ENCODE measurements around the gene IL11RA.
A peak's percentile ranks its signal among the peaks of the same experiment; 100 is the strongest.

The IL11RA gene

DNA sequence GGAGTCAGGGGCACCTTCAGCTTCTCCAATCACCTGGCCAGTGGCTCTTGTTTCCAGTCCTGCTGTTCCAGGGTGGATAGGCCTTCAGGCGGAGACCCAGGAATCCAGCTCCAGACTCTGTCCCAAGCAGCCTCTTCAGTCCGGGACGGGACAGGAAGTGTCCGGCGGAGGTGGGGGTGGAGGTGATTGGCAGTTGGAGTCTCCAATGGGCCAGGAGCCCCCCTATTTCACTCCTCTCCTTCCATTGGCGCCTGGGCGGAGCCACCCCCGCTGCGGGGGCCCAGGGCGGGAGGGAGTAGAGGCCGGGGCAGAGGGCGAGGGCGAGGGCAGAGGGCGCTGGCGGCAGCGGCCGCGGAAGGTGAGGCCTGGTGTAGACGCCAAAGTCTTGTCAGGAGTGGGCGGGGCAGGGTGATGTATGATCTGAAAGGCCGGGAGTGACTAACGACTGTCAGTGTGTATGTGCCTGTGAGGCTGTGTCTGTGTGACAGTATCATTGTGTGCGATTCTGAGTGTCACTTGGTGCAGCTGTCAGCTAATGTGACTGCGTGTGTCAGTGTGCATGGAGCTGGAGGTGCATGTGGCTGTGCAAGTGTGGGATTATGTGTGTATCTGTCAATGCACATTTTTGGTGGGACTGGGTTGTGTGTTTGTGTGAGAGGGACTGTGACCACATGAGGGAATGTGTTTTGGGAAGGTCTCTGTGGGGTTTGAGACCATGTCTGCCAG is at the start of gene IL11RA:
Gene IL11RA, plus strand, starts transcription at position 310 of the 726 bp plus-strand sequence. CDS start 3,033 bp downstream, outside the sequence.
- peak in 1 of 2 donors; percentile 47 for DNase-seq (ENCODE audit: low read depth in 2 of 2)

- peak; percentile 69 to 83 for DNase-seq (ENCODE audit: low read depth in 2 of 2)
These were observed 48.3 kb upstream of the IL11RA start for GRCh38 chr9:34603610-34604231.

DNA sequence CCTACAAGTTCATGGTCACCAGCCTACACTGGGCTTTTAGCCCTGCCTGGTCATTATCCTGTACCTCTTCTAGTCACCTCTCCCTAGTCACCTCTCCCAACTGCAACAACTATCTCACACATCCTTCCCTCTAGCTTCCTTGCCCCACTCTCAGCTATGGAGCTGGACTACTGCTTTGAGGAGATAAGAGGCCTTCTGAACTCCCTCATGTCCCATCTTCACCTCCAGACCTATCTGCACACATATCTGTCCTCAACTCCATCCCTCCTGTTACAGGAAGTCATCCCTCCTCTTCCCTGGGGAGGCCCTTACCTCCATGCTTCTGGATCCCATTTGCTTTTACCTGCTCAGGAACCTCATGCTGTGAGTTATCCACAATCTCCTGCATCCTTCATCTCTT is 45.8 kb upstream of the IL11RA start:
- DNase-seq (ENCODE audit: low read depth in 2 of 2): no peak

DNA sequence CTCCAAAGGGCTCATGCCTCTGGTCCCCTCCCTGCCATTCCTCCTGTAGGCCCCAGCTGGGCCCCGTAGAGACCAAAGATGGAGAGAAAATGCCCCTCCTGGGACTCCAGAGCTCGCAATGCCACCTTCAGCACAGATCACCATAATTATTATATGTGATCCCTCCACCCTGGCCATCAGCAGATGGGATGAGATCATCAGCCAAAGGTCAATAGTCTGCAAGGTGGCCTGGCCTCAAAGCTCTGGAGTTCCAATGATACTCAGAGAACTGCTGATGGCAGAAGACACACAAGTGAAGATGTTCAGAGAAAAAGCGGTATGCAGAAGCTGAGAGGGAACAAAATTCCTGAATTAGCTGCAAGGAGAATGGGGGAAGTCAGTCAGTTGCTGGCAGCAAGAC is 45.1 kb upstream of the IL11RA start:
- DNase-seq (ENCODE audit: low read depth in 2 of 2): no peak

DNA sequence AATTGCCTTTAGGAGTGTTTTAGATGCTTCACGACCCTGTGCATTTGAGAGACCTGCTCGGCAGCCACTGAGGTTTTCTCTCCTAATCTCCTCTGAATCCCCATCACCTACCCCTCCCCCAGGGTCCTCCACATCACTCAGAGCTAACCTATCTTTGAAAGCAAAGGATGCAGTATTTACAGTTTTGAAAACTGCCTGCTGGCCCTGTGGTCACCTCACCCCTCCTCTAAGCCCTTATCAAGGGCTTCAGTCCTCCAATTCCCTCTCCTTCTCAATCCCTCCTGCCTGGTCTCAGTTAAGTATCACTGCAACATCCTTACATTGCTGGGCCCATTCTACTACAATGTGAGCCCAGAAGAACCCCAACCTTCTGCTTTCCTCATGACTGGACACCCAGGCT is 44.7 kb upstream of the IL11RA start:
- no peak for DNase-seq (ENCODE audit: low read depth in 2 of 2)

DNA sequence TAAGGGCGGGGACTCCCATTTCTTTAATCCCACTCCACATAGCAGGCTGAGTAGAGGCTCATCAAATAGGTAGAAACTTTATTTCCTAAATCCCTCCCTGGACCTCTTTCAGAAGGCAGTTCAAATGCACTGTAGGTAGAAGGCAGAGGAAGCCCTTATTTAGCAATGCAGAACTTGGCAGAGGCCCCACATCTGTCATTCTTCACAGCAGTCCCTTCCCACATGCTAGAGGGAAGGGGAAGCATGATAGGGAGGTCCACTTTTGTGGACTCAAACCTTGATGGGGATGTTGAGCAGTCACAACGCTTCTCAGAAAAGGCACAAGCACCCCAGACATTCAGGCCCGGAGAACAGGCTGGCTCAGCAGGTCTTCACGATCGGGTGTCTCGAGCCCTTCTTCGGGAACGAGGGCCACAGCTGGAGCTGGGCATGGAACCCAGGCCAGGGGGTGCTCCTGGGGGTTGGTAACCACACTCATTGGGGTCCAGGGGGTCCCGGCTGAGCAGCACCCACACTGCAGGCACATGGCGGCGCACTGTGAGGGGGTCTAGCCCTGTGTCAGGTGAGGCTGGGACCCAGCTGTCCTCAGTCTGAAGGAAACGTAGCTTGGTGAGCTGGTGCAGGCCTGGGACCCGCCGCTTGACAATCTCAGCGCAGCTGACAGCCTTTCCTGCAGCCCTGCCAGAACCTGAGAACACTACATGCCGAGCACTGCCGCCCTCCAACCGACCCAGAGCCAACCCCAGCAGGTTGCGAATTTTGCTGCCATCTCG is 41.4 kb upstream of the IL11RA start:
- DNase-seq (ENCODE audit: low read depth in 2 of 2): no peak

- no peak for DNase-seq (ENCODE audit: low read depth in 2 of 2)
These were observed 40.7 kb upstream of the IL11RA start for GRCh38 chr9:34611251-34611810.

DNA sequence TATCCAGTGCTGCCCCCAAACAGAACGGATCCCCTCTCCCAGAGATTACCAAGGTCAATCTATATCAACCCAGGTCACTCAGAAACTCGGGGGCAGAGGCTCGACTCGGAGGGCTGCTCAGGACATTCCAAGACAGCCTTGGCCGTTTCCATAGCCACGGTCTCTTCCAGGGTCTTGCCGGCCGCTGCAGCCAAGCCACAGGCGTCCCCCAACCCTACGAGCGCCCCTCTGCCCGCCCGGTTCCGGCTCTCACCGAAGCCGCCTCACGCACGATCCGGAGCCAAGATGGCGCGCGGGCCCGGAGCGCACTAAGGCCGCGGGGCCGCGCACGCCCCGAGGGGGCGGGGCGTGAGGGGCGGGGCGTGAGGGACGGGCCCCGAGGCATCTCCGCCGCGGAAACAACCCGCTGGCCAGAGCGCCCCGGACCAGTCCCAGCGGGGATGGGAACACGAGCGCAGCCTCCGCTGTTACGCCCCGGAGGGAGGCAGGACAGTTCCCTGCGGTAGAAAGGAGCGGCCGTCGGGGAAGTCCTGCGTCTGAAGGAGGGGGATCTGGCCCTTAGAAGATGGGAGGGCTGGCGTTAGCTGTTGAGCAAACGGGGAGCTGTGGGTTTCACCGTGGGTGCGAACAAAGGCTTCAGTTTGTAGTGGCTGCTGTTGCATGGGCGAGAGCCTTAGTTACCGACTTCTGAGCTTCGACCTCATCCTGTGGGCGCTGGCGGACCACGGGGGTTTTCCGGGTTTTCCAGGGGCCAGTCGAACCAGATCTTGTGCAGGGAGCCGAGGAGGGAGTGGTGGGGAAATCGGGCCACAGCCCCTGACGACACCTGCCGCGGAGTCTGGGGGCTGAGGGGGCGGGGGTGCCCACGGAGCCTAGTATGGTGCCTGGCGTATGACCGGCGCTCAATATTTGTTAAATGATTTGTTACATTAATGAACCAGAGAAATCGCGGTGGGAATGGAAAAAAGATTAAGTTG is 39.9 kb upstream of the IL11RA start, which contains the start of gene RPP25L:
Gene RPP25L, minus strand, starts transcription at position 287 of the 977 bp plus-strand sequence. CDS start 801 bp downstream, outside the sequence.
- DNase-seq (ENCODE audit: low read depth in 2 of 2): peak; percentile 76 to 83

- DNase-seq (ENCODE audit: low read depth in 2 of 2): peak; percentile 59 to 68
These were observed 39.1 kb upstream of the IL11RA start for GRCh38 chr9:34612788-34613390.

GRCh38 chr9:34615132-34615531 is 36.9 kb upstream of the IL11RA start:
- no peak for DNase-seq (ENCODE audit: low read depth in 2 of 2)

GRCh38 chr9:34620061-34620994 is 31.7 kb upstream of the IL11RA start, which contains the start of gene DCTN3:
DCTN3 (minus strand) TSS chr9:34620495; CDS start chr9:34620464, 31 bp downstream.
- peak; percentile 80 to 87 for DNase-seq (ENCODE audit: low read depth in 2 of 2)

DNA sequence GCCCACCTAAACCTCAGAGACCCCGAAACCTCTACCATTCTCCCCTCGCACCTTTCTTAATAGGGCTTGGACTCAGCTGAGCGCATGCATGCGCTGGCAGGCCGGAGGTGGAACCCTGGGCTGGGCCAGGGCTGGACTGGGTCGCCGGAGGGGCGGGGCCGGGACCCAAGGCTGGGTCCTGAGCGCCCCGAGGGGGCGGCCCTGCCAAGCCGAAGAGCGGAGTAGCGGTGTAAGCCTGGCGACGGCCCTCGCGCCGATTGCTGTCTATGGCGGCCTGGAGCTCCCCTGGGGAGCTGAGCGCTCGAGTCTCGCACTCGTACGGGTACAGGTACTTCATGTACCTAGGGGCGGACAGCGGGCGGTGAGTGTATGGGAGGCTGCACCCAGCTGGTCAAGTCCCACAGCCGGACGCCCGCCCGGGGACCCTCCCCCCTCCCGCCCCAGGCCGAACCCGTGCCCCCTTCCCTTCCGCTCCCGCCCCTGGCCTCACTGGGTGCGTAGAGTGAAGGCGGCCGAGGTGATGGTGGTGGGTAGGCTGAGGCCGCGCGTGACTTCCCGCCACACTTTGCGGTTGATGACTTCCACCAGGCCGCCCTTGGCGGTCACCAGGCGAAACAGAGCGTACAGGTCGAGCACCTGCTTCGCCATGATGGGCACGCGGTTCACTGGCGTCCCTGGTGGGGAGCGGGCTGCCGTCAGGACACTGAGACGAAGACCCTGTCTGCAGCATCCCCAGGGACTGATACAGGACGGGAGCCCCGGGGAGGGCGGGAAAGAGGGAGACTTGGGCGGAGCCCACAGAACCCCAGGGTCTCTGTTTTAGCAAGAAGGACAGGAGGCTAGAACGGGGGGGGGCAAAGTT is 28.4 kb upstream of the IL11RA start:
- DNase-seq (ENCODE audit: low read depth in 2 of 2): no peak

DNA sequence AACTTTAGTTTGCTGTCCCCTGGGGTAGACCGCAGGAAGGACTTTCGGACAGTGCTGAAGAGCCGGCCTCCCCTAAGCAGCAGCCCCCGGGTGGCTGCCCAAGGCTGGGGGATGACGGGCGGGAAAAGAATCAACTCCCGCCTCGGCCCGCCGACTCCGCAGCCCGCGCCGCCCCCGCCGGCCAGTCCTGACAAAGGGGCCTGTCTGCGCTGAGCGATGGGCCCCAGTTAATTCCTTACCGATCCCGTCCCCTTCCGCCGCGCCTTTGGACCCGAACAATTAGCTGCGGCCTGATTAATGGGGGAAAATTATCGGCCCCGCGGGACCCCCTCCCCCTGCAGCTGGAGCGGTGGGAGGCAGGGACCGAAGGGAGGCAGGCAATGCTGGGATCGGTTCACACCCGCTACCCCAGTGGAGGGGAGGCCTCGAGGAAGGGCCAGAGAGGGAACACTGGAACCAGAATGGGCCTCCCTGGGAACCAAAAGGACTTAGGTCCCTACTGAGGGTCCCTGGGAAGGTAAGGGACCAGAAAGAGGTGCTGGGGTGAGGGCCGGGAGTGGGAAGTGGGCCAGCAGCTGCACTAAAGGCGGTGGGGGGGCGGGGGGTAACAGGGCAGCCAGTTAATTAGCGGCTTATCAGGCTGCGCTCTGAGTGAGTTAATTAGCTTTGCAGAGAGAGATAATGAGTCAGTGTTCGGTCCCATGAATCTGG is 27.4 kb upstream of the IL11RA start:
- DNase-seq (ENCODE audit: low read depth in 2 of 2): no peak

GRCh38 chr9:34625186-34625486 is 26.8 kb upstream of the IL11RA start:
- no peak for DNase-seq (ENCODE audit: low read depth in 2 of 2)

DNA sequence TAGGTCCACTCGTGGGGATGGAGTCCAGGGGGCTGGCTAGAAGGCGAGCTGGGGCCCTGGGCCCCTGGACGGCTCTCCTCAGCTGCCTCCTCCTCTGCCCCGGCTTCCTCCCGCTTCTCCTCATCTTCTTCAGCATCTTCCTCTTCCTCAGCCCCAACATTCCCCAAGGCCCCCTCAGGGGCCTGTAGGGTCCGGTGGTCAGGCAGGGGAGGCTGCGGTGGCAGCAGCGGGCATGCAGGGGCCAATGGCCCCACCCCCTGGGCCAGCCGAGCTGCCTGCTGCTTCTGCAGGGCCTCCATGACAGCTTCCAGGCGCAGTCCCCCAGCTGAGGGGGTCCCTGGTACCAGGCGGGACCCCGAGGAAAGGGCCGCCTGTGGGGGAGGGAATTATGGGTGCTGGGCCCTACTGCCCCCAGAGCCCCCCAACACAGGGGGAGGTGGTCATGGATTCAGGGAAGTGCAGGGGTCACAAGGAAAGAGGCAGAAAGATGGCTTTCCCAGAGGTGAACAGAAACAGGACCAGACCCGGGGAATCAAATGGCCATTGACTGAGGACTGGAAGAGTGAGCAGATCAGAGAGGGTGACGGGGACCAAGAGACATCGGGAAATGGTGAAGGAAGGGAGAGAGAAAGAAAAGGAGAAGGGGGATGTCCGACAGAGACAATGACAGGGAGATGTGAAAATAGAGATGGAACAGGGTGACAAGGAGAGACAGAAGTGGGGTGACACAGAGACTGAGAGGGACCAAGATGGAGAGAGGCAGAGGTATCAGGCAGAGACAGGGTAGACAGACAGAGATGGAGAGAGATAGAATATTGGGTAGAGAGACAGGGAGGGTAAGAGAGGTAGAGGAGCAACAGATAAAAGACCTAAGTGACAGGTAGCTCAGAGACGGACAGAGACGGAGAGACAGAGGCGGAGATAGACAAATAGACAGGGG is 24.0 kb upstream of the IL11RA start:
- DNase-seq (ENCODE audit: low read depth in 2 of 2): no peak

GRCh38 chr9:34628656-34629490 is 23.1 kb upstream of the IL11RA start, which contains the start of gene ARID3C:
ARID3C (minus strand) TSS chr9:34629066; CDS start chr9:34628014, 1,052 bp downstream.
- DNase-seq (ENCODE audit: low read depth in 2 of 2): no peak

Measured in stimulated activated CD4-positive, alpha-beta T cell treated with anti-CD3 and anti-CD28 coated beads, Interleukin-4, amount 100 ng/mL, for 48 hours (primary cell).